Fibroblast of the aortic adventitia (primary cell): ENCODE measurements around the gene GAS7. TPM values are rescaled to one million over a fixed set of nuclear protein-coding genes. Genes with fewer than 3 reads are reported as not detected.

Experiments used
- DNase-seq: peaks from one replicate; pipeline ENCODE4 v3.0.0-alpha.2; 2010; ENCODE audit warnings: low read depth
- H3K4me3 ChIP-seq: 2 replicates; pipeline ENCODE4 v1.5.1; 2011; ENCODE audit warnings: low read depth, mild to moderate bottlenecking, control low read depth, low read length, moderate library complexity
- total RNA-seq: library from RNA; depleted of rRNA; stranded (reverse); fragments of >200 nt; gene quantifications from 2 replicates; pipeline ENCODE4 v1.2.3, GENCODE V29; 2012; ENCODE audit warnings: low replicate concordance
- TF ChIP-seq, protein P1 (sequence below): IDR thresholded peaks from 2 replicates; pipeline ENCODE4 v1.5.1; 2011; ENCODE audit warnings: mild to moderate bottlenecking, low read length, control low read depth, inconsistent platforms; ENCODE audit not compliant: insufficient read depth

GAS7 gene
- total RNA-seq, 1 donor = 7.0 TPM

DNA sequence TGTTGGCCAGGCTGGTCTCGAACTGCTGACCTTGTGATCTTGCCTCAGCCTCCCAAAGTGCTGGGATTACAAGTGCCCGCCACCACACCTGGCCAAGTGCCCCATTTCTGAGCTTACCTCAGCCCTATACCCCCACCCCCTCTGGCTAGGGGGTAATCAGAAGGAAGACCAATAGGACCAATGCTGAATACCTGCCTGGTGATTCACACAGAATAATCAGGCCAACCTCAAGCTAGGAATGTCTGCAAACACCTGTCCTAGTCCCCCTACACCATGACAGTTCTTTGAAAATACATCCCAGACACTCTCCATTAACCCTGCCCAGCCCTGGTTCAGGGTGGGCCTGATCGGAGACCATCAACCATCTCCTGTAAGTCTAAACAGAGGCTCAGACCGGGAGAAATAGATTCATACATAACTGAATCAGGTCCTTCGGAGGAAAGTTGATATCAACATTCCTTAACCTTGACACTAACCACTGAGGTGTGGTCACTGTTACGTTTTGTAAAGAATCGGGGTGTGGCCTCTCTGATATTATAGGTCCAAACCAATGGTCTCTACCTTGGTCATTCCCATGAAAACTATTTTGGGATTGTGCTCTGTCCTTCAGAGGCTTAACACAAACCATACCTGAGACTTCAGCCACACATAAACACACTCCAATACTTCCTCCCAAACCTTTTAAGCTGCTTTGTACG, 130.8 kb downstream of the GAS7 start:
- TF ChIP-seq, protein P1, sequence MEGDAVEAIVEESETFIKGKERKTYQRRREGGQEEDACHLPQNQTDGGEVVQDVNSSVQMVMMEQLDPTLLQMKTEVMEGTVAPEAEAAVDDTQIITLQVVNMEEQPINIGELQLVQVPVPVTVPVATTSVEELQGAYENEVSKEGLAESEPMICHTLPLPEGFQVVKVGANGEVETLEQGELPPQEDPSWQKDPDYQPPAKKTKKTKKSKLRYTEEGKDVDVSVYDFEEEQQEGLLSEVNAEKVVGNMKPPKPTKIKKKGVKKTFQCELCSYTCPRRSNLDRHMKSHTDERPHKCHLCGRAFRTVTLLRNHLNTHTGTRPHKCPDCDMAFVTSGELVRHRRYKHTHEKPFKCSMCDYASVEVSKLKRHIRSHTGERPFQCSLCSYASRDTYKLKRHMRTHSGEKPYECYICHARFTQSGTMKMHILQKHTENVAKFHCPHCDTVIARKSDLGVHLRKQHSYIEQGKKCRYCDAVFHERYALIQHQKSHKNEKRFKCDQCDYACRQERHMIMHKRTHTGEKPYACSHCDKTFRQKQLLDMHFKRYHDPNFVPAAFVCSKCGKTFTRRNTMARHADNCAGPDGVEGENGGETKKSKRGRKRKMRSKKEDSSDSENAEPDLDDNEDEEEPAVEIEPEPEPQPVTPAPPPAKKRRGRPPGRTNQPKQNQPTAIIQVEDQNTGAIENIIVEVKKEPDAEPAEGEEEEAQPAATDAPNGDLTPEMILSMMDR = no peak
- no peak overlapping the region for H3K4me3 ChIP-seq
- DNase-seq = no peak

DNA sequence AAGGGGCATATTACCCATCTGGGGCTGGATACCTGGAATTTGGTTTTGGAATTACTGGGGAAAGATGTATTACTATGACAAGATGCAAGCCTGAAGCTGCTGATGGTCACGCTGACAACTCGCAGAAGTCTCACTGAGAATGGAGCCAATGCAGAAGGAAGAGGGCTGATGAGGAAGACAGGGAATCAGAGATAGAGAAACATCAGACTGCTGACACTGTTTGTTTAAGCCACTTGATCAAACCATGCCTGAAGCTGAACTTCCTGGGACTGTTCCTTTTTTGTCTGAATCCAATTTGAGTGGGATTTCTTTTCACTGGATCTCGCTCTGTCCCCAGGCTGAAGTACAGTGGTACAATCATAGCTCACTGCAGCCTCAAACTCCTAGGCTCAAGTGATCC, 133.9 kb downstream of the GAS7 start:
- TF ChIP-seq, protein P1 = no peak
- H3K4me3 ChIP-seq = no peak overlapping the region
- no peak for DNase-seq

DNA sequence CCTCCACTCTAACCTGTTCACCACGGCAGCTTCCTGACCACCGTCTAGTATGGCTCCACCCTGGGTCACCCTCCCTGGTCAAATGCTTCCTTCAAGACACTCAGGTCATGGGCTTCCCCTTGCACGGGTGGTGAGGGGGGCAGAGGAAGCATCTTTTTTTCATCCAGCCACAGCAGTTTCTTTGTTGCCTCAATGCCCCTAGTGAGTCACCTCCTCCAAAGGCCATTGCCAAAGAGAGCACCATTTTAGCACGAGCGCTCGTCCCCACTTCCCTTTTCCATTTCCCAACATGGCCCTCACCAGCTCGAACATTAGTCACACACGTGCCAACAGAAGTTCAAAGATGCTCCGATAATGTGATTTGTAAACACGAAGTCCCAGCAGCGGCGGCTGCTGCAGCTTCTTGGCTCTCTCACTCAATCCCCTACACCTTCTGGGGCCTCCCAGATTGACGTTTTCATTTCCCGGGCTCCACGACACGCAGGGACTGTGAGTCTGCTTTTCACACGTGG, 134.6 kb downstream of the GAS7 start:
- no peak for DNase-seq
- TF ChIP-seq, protein P1 = no peak
- H3K4me3 ChIP-seq = no peak overlapping the region

DNA sequence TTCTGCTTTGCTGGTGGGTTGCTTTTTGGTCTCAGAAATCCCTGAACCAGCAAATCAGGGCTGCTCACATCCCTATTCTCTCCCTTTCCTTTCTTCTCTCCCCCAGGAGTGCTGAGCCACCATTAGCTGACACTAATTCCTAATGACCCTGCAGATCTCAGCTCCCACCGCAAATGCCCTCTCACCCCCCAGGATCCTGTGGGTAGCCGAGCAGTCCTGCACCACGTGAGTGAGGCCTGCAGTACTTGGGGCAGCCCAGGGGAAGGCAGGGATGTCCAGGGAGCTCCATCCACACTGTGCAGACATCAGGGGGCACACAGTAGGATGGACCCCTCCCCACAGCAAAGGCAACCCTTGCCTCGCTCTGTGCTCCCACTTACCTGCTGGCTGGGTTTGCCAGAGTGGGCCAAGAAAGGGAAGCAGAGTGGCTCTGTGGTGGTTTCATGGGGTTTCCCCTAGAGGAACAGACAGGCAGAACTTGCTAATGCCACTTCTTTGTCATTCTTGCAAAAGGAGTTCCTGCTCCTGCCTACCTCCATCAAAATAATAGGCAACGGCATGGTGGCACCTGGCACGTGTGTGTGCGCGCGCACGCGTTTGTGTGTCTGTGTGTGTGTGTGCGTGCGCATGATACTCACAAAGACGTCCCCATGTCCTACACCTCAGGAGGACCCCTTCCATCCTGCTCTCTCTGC, 135.6 kb downstream of the GAS7 start:
- DNase-seq = no peak
- no peak overlapping the region for H3K4me3 ChIP-seq
- TF ChIP-seq, protein P1 = no peak

DNA sequence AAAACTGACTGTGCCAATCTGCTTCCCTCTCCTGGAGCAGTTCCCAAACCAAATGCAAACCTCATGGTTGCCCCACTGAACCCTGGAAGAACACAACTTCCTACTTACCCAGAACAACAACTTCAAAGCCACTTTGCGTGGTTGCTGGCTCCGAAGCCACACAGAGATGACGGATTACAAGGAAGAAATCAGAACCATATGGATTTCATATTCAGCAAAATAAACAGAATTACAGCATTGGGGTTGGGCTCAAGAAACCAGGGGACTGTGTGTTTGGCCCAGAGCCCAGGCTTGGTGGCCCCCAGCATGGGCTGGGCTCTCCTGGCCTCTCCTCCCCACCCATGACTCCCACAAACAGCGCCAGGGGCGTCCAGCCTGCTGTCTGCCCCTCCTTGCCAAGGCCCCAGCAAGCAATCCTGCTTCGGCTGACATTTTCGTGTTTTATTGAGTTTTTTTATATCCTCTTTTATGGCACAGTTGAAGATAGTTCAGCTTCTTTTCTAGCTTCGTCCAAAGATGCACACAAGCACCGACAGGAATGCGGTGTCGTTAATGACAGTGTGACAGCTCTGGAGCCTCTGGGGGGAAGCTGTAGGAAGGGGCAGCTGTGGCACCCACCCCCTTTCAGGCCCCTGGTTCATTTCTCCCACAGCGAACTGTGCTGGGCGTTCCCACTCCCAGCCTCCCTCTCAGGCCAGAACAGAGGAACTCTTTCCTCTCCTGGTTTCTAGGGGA, 137.1 kb downstream of the GAS7 start:
- TF ChIP-seq, protein P1 = no peak
- H3K4me3 ChIP-seq = no peak overlapping the region
- DNase-seq = peak; percentile 83

DNA sequence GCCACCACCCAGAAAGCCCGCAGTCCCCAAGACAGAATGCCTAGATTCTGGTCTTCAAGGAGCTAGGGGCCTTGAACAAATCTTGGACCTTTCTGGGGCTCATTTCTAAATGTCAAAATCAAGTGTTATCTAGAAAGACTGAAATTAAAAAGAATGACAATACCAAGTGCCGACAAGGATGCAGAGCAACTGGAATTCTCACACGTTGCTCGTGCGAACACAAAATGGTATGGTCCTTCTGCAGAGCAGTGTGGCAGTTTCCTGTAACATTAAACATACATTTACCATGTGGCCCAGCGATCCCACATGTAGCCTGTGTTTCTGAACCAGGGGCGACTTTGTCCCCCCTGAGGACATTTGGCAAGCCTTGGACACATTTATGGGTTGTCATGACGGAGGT, 137.9 kb downstream of the GAS7 start:
- TF ChIP-seq, protein P1 = no peak
- H3K4me3 ChIP-seq = no peak overlapping the region
- DNase-seq = no peak
